ENCODE measurements around the gene ZNF428. TPM values are rescaled to one million over a fixed set of nuclear protein-coding genes. Genes with fewer than 3 reads are reported as not detected.

ZNF428 gene
- total and polyA plus RNA-seq, 2 of the 8 experiments (the other 6 are each of a cell fraction or from before 2014, with no cell fraction given), result 7.8 to 16.7 TPM

DNA sequence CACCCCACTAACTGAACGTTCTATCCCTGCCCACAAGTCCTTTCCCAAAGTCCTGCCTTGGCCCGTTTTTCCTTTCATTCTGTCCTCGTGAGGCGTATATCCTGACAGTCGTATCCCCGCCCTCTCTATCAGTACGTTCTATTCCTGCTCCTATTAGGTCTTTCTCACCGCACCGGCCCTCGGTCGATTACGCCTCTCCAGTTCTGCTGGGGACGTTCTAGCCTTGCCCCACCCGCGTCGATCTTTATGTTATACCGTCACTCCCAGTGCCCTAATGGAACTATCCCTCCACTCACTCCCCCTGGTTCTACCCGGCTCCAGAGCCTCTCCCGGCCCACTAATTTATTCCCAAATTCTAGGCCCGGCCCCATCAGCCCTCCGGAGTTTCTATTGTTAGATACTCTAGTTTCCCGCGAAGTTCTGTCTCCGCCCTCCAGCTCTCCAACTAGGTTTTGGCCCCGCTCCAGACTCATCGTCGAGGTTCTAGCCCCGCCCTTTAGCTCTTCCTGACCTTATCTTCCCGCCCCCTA lies 48.5 kb upstream of the ZNF428 start (continued):
- TF ChIP-seq CHD7 (IDR thresholded peaks at IDR 0.05; ENCODE audit: insufficient replicate concordance, low read length) (no peak), BCL11A (IDR thresholded peaks at IDR 0.05; ENCODE audit: low read depth in 2 of 2, low read length in 2 of 2) (no peak), SP1 (IDR thresholded peaks at IDR 0.05; ENCODE audit: low read depth, low read length) (peak; percentile 53; the same call in 1 of the 2 replicates), KDM4A (IDR thresholded peaks at IDR 0.05; ENCODE audit: low read depth, low read length, severe bottlenecking) (peak; percentile 40), POLR2AphosphoS5 (IDR thresholded peaks at IDR 0.05; ENCODE audit: low read depth, low read length) (no peak), ATF2 (IDR thresholded peaks at IDR 0.05; ENCODE audit: low read length) (no peak), CTBP2 (IDR thresholded peaks at IDR 0.05; ENCODE audit: borderline replicate concordance, insufficient read depth, insufficient read length, low read length) (no peak)
- TF ChIP-seq, protein P1, sequence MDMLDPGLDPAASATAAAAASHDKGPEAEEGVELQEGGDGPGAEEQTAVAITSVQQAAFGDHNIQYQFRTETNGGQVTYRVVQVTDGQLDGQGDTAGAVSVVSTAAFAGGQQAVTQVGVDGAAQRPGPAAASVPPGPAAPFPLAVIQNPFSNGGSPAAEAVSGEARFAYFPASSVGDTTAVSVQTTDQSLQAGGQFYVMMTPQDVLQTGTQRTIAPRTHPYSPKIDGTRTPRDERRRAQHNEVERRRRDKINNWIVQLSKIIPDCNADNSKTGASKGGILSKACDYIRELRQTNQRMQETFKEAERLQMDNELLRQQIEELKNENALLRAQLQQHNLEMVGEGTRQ (IDR thresholded peaks at IDR 0.05; ENCODE audit: low read length), result no peak
